H9 (cell line): ENCODE measurements around the gene C1orf159. TPM values are rescaled to one million over a fixed set of nuclear protein-coding genes. Genes with fewer than 3 reads are reported as not detected.
A peak's percentile ranks its signal among the peaks of the same experiment; 100 is the strongest.

ENCODE experiments used
- DNase-seq: peaks from one replicate; pipeline ENCODE4 v3.0.0-alpha.2; 2017
- H2AFZ ChIP-seq: one replicate; pipeline ENCODE4 v1.6.1; 2013; ENCODE audit warnings: mild to moderate bottlenecking, low read length, control low read depth, moderate library complexity
- H2AK5ac ChIP-seq: 2 replicates; pipeline ENCODE4 v1.6.1; 2013; ENCODE audit warnings: low read length, control low read depth, mixed read lengths; ENCODE audit not compliant: insufficient read length
- H2BK120ac ChIP-seq: one replicate; pipeline ENCODE4 v1.6.1; 2013; ENCODE audit warnings: low read depth, mild to moderate bottlenecking, low read length, control low read depth, inconsistent platforms; ENCODE audit not compliant: poor library complexity, severe bottlenecking
- H2BK12ac ChIP-seq: 2 replicates; pipeline ENCODE4 v1.6.1; 2013; ENCODE audit warnings: low read length, control low read depth, mixed read lengths, low read depth; ENCODE audit not compliant: insufficient read length
- H2BK15ac ChIP-seq: 2 replicates; pipeline ENCODE4 v1.6.1; 2013; ENCODE audit warnings: low read depth, low read length, control low read depth
- H2BK20ac ChIP-seq: one replicate; pipeline ENCODE4 v1.6.1; 2013; ENCODE audit warnings: low read depth, mild to moderate bottlenecking, low read length, control low read depth, inconsistent platforms; ENCODE audit not compliant: poor library complexity, severe bottlenecking
- H2BK5ac ChIP-seq: 2 replicates; pipeline ENCODE4 v1.6.1; 2013; ENCODE audit warnings: low read length, control low read depth, mixed read lengths; ENCODE audit not compliant: insufficient read length
- H3K14ac ChIP-seq: 2 replicates; pipeline ENCODE4 v1.6.1; 2013; ENCODE audit warnings: low read length, control low read depth; ENCODE audit not compliant: insufficient read depth
- H3K18ac ChIP-seq: 2 replicates; pipeline ENCODE4 v1.6.1; 2013; ENCODE audit warnings: low read depth, mild to moderate bottlenecking, mixed read lengths, low read length, control low read depth; ENCODE audit not compliant: insufficient read length
- H3K23ac ChIP-seq: 2 replicates; pipeline ENCODE4 v1.6.1; 2013; ENCODE audit warnings: low read length, control low read depth, mixed read lengths, low read depth; ENCODE audit not compliant: insufficient read length
- H3K23me2 ChIP-seq: 2 replicates; pipeline ENCODE4 v1.6.1; 2013; ENCODE audit warnings: low read depth, mild to moderate bottlenecking, mixed read lengths, low read length, control low read depth; ENCODE audit not compliant: insufficient read length, poor library complexity, severe bottlenecking
- H3K27ac ChIP-seq: 2 replicates; pipeline ENCODE4 v1.5.1; 2013; ENCODE audit warnings: low read length, control low read depth, mixed read lengths, low read depth; ENCODE audit not compliant: insufficient read length
- H3K27me3 ChIP-seq: 2 replicates; pipeline ENCODE4 v1.6.1; 2013; ENCODE audit warnings: low read length, control low read depth, inconsistent platforms; ENCODE audit not compliant: insufficient read depth
- H3K4ac ChIP-seq: 2 replicates; pipeline ENCODE4 v1.6.1; 2013; ENCODE audit warnings: low read depth, mild to moderate bottlenecking, control low read depth, inconsistent platforms, low read length, moderate library complexity
- H3K4me1 ChIP-seq: 2 replicates; pipeline ENCODE4 v1.6.1; 2013; ENCODE audit warnings: low read length, control low read depth, inconsistent platforms; ENCODE audit not compliant: insufficient read depth
- H3K4me2 ChIP-seq: 2 replicates; pipeline ENCODE4 v1.6.1; 2013; ENCODE audit warnings: low read length, control low read depth, mixed read lengths; ENCODE audit not compliant: insufficient read length, insufficient read depth
- H3K56ac ChIP-seq: 2 replicates; pipeline ENCODE4 v1.6.1; 2013; ENCODE audit warnings: low read depth, mild to moderate bottlenecking, mixed read lengths, low read length, control low read depth; ENCODE audit not compliant: insufficient read length
- H3K79me1 ChIP-seq: 2 replicates; pipeline ENCODE4 v1.6.1; 2013; ENCODE audit warnings: low read depth, mild to moderate bottlenecking, moderate library complexity, low read length, control low read depth, inconsistent platforms; ENCODE audit not compliant: insufficient read depth, poor library complexity, severe bottlenecking
- H3K79me2 ChIP-seq: 2 replicates; pipeline ENCODE4 v1.6.1; 2013; ENCODE audit warnings: low read length, control low read depth, inconsistent platforms; ENCODE audit not compliant: insufficient read depth
- H3K9ac ChIP-seq: 2 replicates; pipeline ENCODE4 v1.6.1; 2013; ENCODE audit warnings: low read length, control low read depth, mixed read lengths; ENCODE audit not compliant: insufficient read length; ENCODE audit errors: extremely low read depth
- H3K9me3 ChIP-seq: one replicate; pipeline ENCODE4 v1.6.1; 2013; ENCODE audit warnings: low read depth, low read length, inconsistent platforms; ENCODE audit not compliant: control insufficient read depth
- H3T11ph ChIP-seq: one replicate; pipeline ENCODE4 v1.6.1; 2013; ENCODE audit warnings: mild to moderate bottlenecking, low read length, control low read depth, inconsistent platforms
- H4K20me1 ChIP-seq: one replicate; pipeline ENCODE4 v1.6.1; 2013; ENCODE audit not compliant: control insufficient read depth, insufficient read length, insufficient read depth
- H4K5ac ChIP-seq: 2 replicates; pipeline ENCODE4 v1.6.1; 2013; ENCODE audit warnings: low read depth, mild to moderate bottlenecking, mixed read lengths, low read length, control low read depth; ENCODE audit not compliant: insufficient read length
- H4K8ac ChIP-seq: replicated peaks from 2 replicates; pipeline ENCODE4 v1.6.1; 2013; ENCODE audit warnings: low read length, control low read depth, mixed read lengths, low read depth; ENCODE audit not compliant: insufficient read length
- H4K91ac ChIP-seq: 2 replicates; pipeline ENCODE4 v1.6.1; 2013; ENCODE audit warnings: low read depth, mild to moderate bottlenecking, moderate library complexity, mixed read lengths, low read length, control low read depth; ENCODE audit not compliant: insufficient read length
- H3K27ac Mint-ChIP-seq, 3 experiments: 2 replicates in 2 of 3; 3 replicates in 1 of 3; pipeline ENCODE4 v1.8.0; 2020 to 2021; ENCODE audit warnings: mixed read lengths in 3 of 3, mild to moderate bottlenecking in 1 of 3, moderate library complexity in 1 of 3
- H3K27me3 Mint-ChIP-seq: 2 replicates; pipeline ENCODE4 v1.8.0; 2021; ENCODE audit warnings: low read depth, mild to moderate bottlenecking, moderate library complexity, mixed read lengths
- H3K36me3 Mint-ChIP-seq, 3 experiments: 2 replicates in 2 of 3; 3 replicates in 1 of 3; pipeline ENCODE4 v1.8.0; 2020 to 2021; ENCODE audit warnings: low read depth in 3 of 3, mixed read lengths in 3 of 3; ENCODE audit not compliant: insufficient read depth in 1 of 3
- H3K4me1 Mint-ChIP-seq, 2 experiments: 2 replicates each; pipeline ENCODE4 v1.8.0; 2020; ENCODE audit warnings: mixed read lengths in 2 of 2
- H3K4me3 Mint-ChIP-seq, 2 experiments: 2 replicates in 1 of 2; 3 replicates in 1 of 2; pipeline ENCODE4 v1.8.0; 2020 to 2021; ENCODE audit warnings: mild to moderate bottlenecking in 2 of 2, mixed read lengths in 2 of 2, moderate library complexity in 1 of 2
- H3K9me3 Mint-ChIP-seq, 2 experiments: 2 replicates in 1 of 2; 3 replicates in 1 of 2; pipeline ENCODE4 v1.8.0; 2020; ENCODE audit warnings: mild to moderate bottlenecking in 2 of 2, mixed read lengths in 2 of 2, moderate library complexity in 1 of 2
- CTCF ChIP-seq: fragments of 200-600 bp; sonication (generic); conservative IDR thresholded peaks from 3 replicates; pipeline ENCODE4 v1.8.0; 2021; ENCODE audit warnings: antibody characterized with exemption, mild to moderate bottlenecking
- WGBS: extraction: QIAGEN DNeasy Blood & Tissue Kit; methylation state at CpG from one replicate; pipeline ENCODE4 v1.1.7; 2013; ENCODE audit warnings: missing lambda C conversion rate, low lambda C conversion rate, mixed read lengths; ENCODE audit not compliant: insufficient read length; ENCODE audit errors: extremely low coverage; 5-methylcytosine and 5-hydroxymethylcytosine counted together
- total RNA-seq: library from RNA; stranded (reverse); gene quantifications from 2 replicates; pipeline ENCODE4 v1.2.1, GENCODE V29; 2021

Gene C1orf159
- total RNA-seq, 1 experiment from 2014 or later = 12.3 TPM

GRCh38 chr1:1071486-1072298, 44.2 kb downstream of the C1orf159 start:
- H3K27ac ChIP-seq = no peak overlapping the region
- H2AFZ ChIP-seq = no peak overlapping the region
- H3K9me3 ChIP-seq = no peaks in the 10 kb centered on the region
- H2BK120ac ChIP-seq = no peak overlapping the region
- no peaks in the 10 kb centered on the region for H3K79me1 ChIP-seq
- Mint-ChIP-seq H3K9me3 (no peaks in the 10 kb centered on the region; a peak in 1 of 5 replicates), H3K27ac (no peak overlapping the region), H3K4me3 (0 out of 5 replicates have a peak overlapping the region, but pooled peaks of 1 of the 2 experiments have one; percentile 26), H3K27me3 (peaks cover 35% of the 10 kb centered on the region), H3K36me3 (no peaks in the 10 kb centered on the region), H3K4me1 (peaks cover 2 to 15% of the 10 kb centered on the region in 2 experiments; a peak in 3 of 4 replicates)
- H3K4ac ChIP-seq = no peak overlapping the region
- DNase-seq = no peak
- H3K4me2 ChIP-seq = no peak overlapping the region
- H3K79me2 ChIP-seq = no peaks in the 10 kb centered on the region
- no peak overlapping the region for H2AK5ac ChIP-seq
- WGBS = no CpG with 5 or more reads among the region's 56 CpGs
- H3K9ac ChIP-seq = no peak overlapping the region
- H2BK20ac ChIP-seq = no peak overlapping the region
- no peak overlapping the region for H4K91ac ChIP-seq
- TF ChIP-seq CTCF = no peak
- no peak overlapping the region for H4K5ac ChIP-seq
- H2BK15ac ChIP-seq = no peak overlapping the region
- H3T11ph ChIP-seq = no peak overlapping the region
- H3K27me3 ChIP-seq = no peaks in the 10 kb centered on the region; the same call in 1 of the 2 replicates
- no peak overlapping the region for H3K18ac ChIP-seq
- no peaks in the 10 kb centered on the region for H4K20me1 ChIP-seq
- H3K14ac ChIP-seq = no peak overlapping the region
- no peak overlapping the region for H2BK5ac ChIP-seq
- no peak overlapping the region for H3K23ac ChIP-seq
- no peak overlapping the region for H2BK12ac ChIP-seq
- H3K56ac ChIP-seq = no peak overlapping the region
- H4K8ac ChIP-seq = no peak overlapping the region
- no peaks in the 10 kb centered on the region for H3K4me1 ChIP-seq
- peaks cover 3% of the 10 kb centered on the region for H3K23me2 ChIP-seq
